IMR-90 (cell line): ENCODE data around the gene NUP210. TPM values are rescaled to one million over a fixed set of nuclear protein-coding genes. Genes with fewer than 3 reads are reported as not detected.
"Not testable (repeated sequence)": the region's sequence is repeated elsewhere in the genome, so short reads cannot be mapped to it uniquely, and the experiment has no call there.

Experiments
- ATAC-seq: fragments of 200-7000 bp; cut with Tn5 transposase; 2 replicates; pipeline ENCODE4 v1.9.1; 2020; ENCODE audit warnings: low read depth, mild to moderate bottlenecking, moderate library complexity
- BruUV-seq: library from RNA; stranded (reverse); fragments of 400-500 nt; replicated peaks from 2 replicates; lab custom pipeline; 2021; lab: Mats Ljungman, UMichigan
- CTCF ChIA-PET: fragments of 300-600 bp; formaldehyde crosslinking; extraction: SDS; loops from one replicate; lab custom pipeline; 2021; ENCODE audit warnings: antibody characterized with exemption; lab: Yijun Ruan, JAX
- POLR2A ChIA-PET: fragments of 300-600 bp; sonication (Branson Sonifier 250); formaldehyde crosslinking; loops from one replicate; lab custom pipeline; 2022; ENCODE audit warnings: antibody characterized with exemption; ENCODE audit not compliant: unreplicated experiment; lab: Charles Lee
- DNase-seq: peaks from one replicate; pipeline ENCODE4 v3.0.0; 2013
- H2AFZ ChIP-seq: replicated peaks from 2 replicates; pipeline ENCODE3; 2013; ENCODE audit warnings: low read length, mild to moderate bottlenecking; ENCODE audit not compliant: poor library complexity
- H2AK5ac ChIP-seq: 2 replicates; pipeline ENCODE4 v1.6.1; 2013; ENCODE audit warnings: low read depth, low read length, inconsistent platforms
- H2AK9ac ChIP-seq: replicated peaks from 2 replicates; pipeline ENCODE3; 2013; ENCODE audit warnings: mild to moderate bottlenecking, low read depth, low read length, moderate library complexity; ENCODE audit not compliant: poor library complexity
- H2BK120ac ChIP-seq: 2 replicates; pipeline ENCODE4 v1.6.1; 2013; ENCODE audit warnings: low read depth, low read length, inconsistent platforms
- H2BK15ac ChIP-seq: 3 replicates; pipeline ENCODE4 v1.6.1; 2013; ENCODE audit warnings: low read depth, low read length, inconsistent platforms
- H2BK20ac ChIP-seq: 2 replicates; pipeline ENCODE4 v1.6.1; 2013; ENCODE audit warnings: low read depth, mild to moderate bottlenecking, inconsistent platforms, low read length, moderate library complexity
- H2BK5ac ChIP-seq: 2 replicates; pipeline ENCODE4 v1.6.1; 2013; ENCODE audit warnings: mild to moderate bottlenecking, low read depth, low read length, inconsistent platforms; ENCODE audit not compliant: poor library complexity, severe bottlenecking
- H3K14ac ChIP-seq: replicated peaks from 2 replicates; pipeline ENCODE4 v1.6.1; 2013; ENCODE audit warnings: low read depth, low read length, inconsistent platforms
- H3K18ac ChIP-seq: 2 replicates; pipeline ENCODE4 v1.6.1; 2013; ENCODE audit warnings: low read depth, low read length, control low read depth
- H3K23ac ChIP-seq: 2 replicates; pipeline ENCODE4 v1.6.1; 2013; ENCODE audit warnings: low read depth, low read length, inconsistent platforms
- H3K27ac ChIP-seq: 2 replicates; pipeline ENCODE4 v1.5.1; 2013; ENCODE audit warnings: mild to moderate bottlenecking, control low read depth, low read length; ENCODE audit not compliant: insufficient read depth
- H3K27me3 ChIP-seq: 2 replicates; pipeline ENCODE4 v1.6.1; 2013; ENCODE audit warnings: low read length; ENCODE audit not compliant: control insufficient read depth, insufficient read depth
- H3K36me3 ChIP-seq: 2 replicates; pipeline ENCODE4 v1.6.1; 2013; ENCODE audit warnings: low read length, mixed read lengths; ENCODE audit not compliant: control insufficient read depth, insufficient read depth
- H3K4ac ChIP-seq: 2 replicates; pipeline ENCODE4 v1.6.1; 2013; ENCODE audit warnings: low read depth, low read length, inconsistent platforms
- H3K4me1 ChIP-seq: 2 replicates; pipeline ENCODE4 v1.6.1; 2013; ENCODE audit warnings: low read length, mixed read lengths; ENCODE audit not compliant: control insufficient read depth, insufficient read depth
- H3K4me2 ChIP-seq: 2 replicates; pipeline ENCODE4 v1.6.1; 2013; ENCODE audit warnings: low read depth, mild to moderate bottlenecking, control low read depth, low read length, moderate library complexity
- H3K4me3 ChIP-seq: 2 replicates; pipeline ENCODE4 v1.5.1; 2013; ENCODE audit warnings: low read depth, mild to moderate bottlenecking, control low read depth, low read length, moderate library complexity; ENCODE audit not compliant: insufficient read depth
- H3K56ac ChIP-seq: 2 replicates; pipeline ENCODE4 v1.6.1; 2013; ENCODE audit warnings: low read length, inconsistent platforms; ENCODE audit not compliant: insufficient read depth; ENCODE audit errors: extremely low read depth
- H3K79me1 ChIP-seq, 2 experiments: 2 replicates each; pipeline ENCODE4 v1.6.1; 2013; ENCODE audit warnings: low read length in 2 of 2, inconsistent platforms in 1 of 2, low read depth in 1 of 2
- H3K9ac ChIP-seq: 2 replicates; pipeline ENCODE4 v1.6.1; 2013; ENCODE audit warnings: low read depth, low read length, control low read depth
- H3K9me1 ChIP-seq: 2 replicates; pipeline ENCODE4 v1.6.1; 2013; ENCODE audit warnings: low read length, inconsistent platforms; ENCODE audit not compliant: insufficient read depth
- H3K9me3 ChIP-seq: 2 replicates; pipeline ENCODE4 v1.6.1; 2013; ENCODE audit warnings: low read length; ENCODE audit not compliant: control insufficient read depth, insufficient read depth
- H4K20me1 ChIP-seq: 2 replicates; pipeline ENCODE4 v1.6.1; 2013; ENCODE audit warnings: low read length, inconsistent platforms; ENCODE audit not compliant: insufficient read depth
- H4K5ac ChIP-seq: 2 replicates; pipeline ENCODE4 v1.6.1; 2013; ENCODE audit warnings: mild to moderate bottlenecking, low read depth, low read length, control low read depth
- H4K8ac ChIP-seq, 2 experiments: 2 replicates each; pipeline ENCODE4 v1.6.1; 2013; ENCODE audit warnings: low read depth in 2 of 2, low read length in 2 of 2, control low read depth in 1 of 2, inconsistent platforms in 1 of 2
- H4K91ac ChIP-seq: 2 replicates; pipeline ENCODE4 v1.6.1; 2013; ENCODE audit warnings: low read depth, low read length, inconsistent platforms; ENCODE audit not compliant: insufficient read depth
- WGBS, 2 experiments: methylation state at CpG; one replicate each; pipeline versions ENCODE4 v1.1.5 to v1.1.7; 2013; ENCODE audit warnings: missing lambda C conversion rate in 2 of 2; ENCODE audit not compliant: insufficient read length in 1 of 2; ENCODE audit errors: extremely low coverage in 2 of 2; 5-methylcytosine and 5-hydroxymethylcytosine counted together
- dilution Hi-C: fragments of 300-500 bp; cut with HindIII; formaldehyde crosslinking; loops from one replicate; pipeline ENCODE4 v1.14.3; 2018; ENCODE audit warnings: low sequenced_read_pairs; ENCODE audit not compliant: unreplicated experiment
- in situ Hi-C: fragments of 300-500 bp; cut with MboI; formaldehyde crosslinking; loops from 3 replicates; pipeline ENCODE4 v1.14.3; 2019; ENCODE audit warnings: low sequenced_read_pairs, inconsistent platforms, mixed read lengths
- intact Hi-C: fragments of 100-400 bp; cut with micrococcal nuclease; formaldehyde crosslinking; loops from 2 replicates; pipeline ENCODE4 v1.10.0; 2022
- polyA plus RNA-seq, 3 experiments: library from polyadenylated mRNA; depleted of rRNA; stranded (reverse); fragments of >200 nt; gene quantifications; 2 replicates each; pipeline ENCODE4 v1.2.3, GENCODE V29; 2012; ENCODE audit warnings: low replicate concordance in 1 of 3
- total RNA-seq: library from RNA; depleted of rRNA; stranded (reverse); fragments of >200 nt; gene quantifications from 2 replicates; pipeline ENCODE4 v1.2.3, GENCODE V29; 2012

NUP210 gene
- total and polyA plus RNA-seq, 2 of the 4 experiments (the other 2 are of a cell fraction), result under 0.01 to 0.03 TPM

- H2AK5ac ChIP-seq, H3K9ac ChIP-seq, H3K27ac ChIP-seq, H2BK5ac ChIP-seq, H3K79me1 ChIP-seq, H4K91ac ChIP-seq, H3K23ac ChIP-seq, H3K56ac ChIP-seq, H3K4me1 ChIP-seq, H3K18ac ChIP-seq, H4K20me1 ChIP-seq, H4K8ac ChIP-seq, H2BK120ac ChIP-seq, dilution Hi-C loops, CTCF ChIA-PET, H2AK9ac ChIP-seq, H4K5ac ChIP-seq, H2BK20ac ChIP-seq, POLR2A ChIA-PET, H3K27me3 ChIP-seq, H3K4ac ChIP-seq, H3K36me3 ChIP-seq, H3K4me2 ChIP-seq, H3K9me3 ChIP-seq, DNase-seq, BruUV-seq, H2BK15ac ChIP-seq, H2AFZ ChIP-seq, intact Hi-C loops, H3K14ac ChIP-seq, ATAC-seq, H3K9me1 ChIP-seq, H3K4me3 ChIP-seq, in situ Hi-C loops: not testable (repeated sequence)
- WGBS, 2 experiments, result 83% methylated on average over 1 of the region's 4 CpGs; no CpG with 5 or more reads in 1 of the 2 experiments
These were observed 16.1 kb upstream of the NUP210 start for GRCh38 chr3:13436213-13436612.
